Thymus (tissue), 11 donors: ENCODE data around the gene LPIN1. TPM values are rescaled to one million over a fixed set of nuclear protein-coding genes. Genes with fewer than 3 reads are reported as not detected.

Source experiments
- DNase-seq, 9 donors: peaks; one replicate each; pipeline ENCODE4 v3.0.0-alpha.2; 2013; ENCODE audit warnings: low spot score in 9 of 9, low read depth in 6 of 9, missing footprints in 1 of 9
- H3K27ac ChIP-seq, 2 donors: one replicate each; pipeline ENCODE4 v1.5.1; 2013; ENCODE audit warnings: control low read depth in 1 of 2, low read depth in 1 of 2, low read length in 1 of 2, mild to moderate bottlenecking in 1 of 2, moderate library complexity in 1 of 2
- H3K27me3 ChIP-seq, 2 donors: one replicate each; pipeline ENCODE4 v1.5.1; 2013; ENCODE audit warnings: low read length in 1 of 2; ENCODE audit not compliant: control insufficient read depth in 2 of 2, insufficient read depth in 1 of 2
- H3K36me3 ChIP-seq, 2 donors: one replicate each; pipeline ENCODE4 v1.5.1; 2013; ENCODE audit warnings: low read length in 1 of 2, mild to moderate bottlenecking in 1 of 2, moderate library complexity in 1 of 2; ENCODE audit not compliant: control insufficient read depth in 2 of 2, insufficient read depth in 2 of 2
- H3K4me1 ChIP-seq, 2 donors: one replicate each; pipeline ENCODE4 v1.5.1; 2013; ENCODE audit warnings: low read length in 2 of 2; ENCODE audit not compliant: control insufficient read depth in 2 of 2, insufficient read depth in 2 of 2
- H3K4me3 ChIP-seq, 2 donors: one replicate each; pipeline ENCODE4 v1.5.1; 2013; ENCODE audit warnings: low read length in 2 of 2, control low read depth in 1 of 2, mild to moderate bottlenecking in 1 of 2
- H3K9me3 ChIP-seq, 2 donors: one replicate each; pipeline ENCODE4 v1.5.1; 2013; ENCODE audit warnings: low read length in 1 of 2, mild to moderate bottlenecking in 1 of 2; ENCODE audit not compliant: control insufficient read depth in 2 of 2, insufficient read depth in 1 of 2
- WGBS: extraction: QIAGEN DNeasy Blood & Tissue Kit; methylation state at CpG from one replicate; pipeline ENCODE4 v1.1.7; 2013; 5-methylcytosine and 5-hydroxymethylcytosine counted together
- polyA plus RNA-seq: library from polyadenylated mRNA; stranded (reverse); fragments of 200-250 nt; gene quantifications from one replicate; pipeline ENCODE4 v1.2.3, GENCODE V29; 2013
- total RNA-seq: library from RNA; stranded (reverse); fragments of 120-200 nt; gene quantifications from one replicate; pipeline ENCODE4 v1.2.4, GENCODE V29; 2013
- donor health status: healthy.

Gene LPIN1
- total and polyA plus RNA-seq, 2 donors, result 15.6 to 46.6 TPM

- Histone ChIP-seq H3K4me3 (no peak overlapping the region), H3K36me3 (no peaks in the 10 kb centered on the region), H3K4me1 (peaks cover 0 to 13% of the 10 kb centered on the region in 2 donors), H3K27me3 (no peaks in the 10 kb centered on the region), H3K9me3 (peaks cover 0 to 12% of the 10 kb centered on the region in 2 donors), H3K27ac (peak overlapping the region; percentile 10 to 36)
- 18% methylated on average over 12 of the region's 12 CpGs for WGBS
- peak; percentile 14 to 78 (median 55) for DNase-seq
Measured at GRCh38 chr2:11863513-11864328, 117.3 kb downstream of the LPIN1 start.

- 97% methylated on average over 8 of the region's 8 CpGs for WGBS
- Histone ChIP-seq H3K27me3 (no peaks in the 10 kb centered on the region), H3K27ac (no peak overlapping the region), H3K36me3 (no peaks in the 10 kb centered on the region), H3K9me3 (peaks cover 0 to 2% of the 10 kb centered on the region in 2 donors), H3K4me3 (no peak overlapping the region), H3K4me1 (peaks cover 0 to 13% of the 10 kb centered on the region in 2 donors)
- no peak for DNase-seq
Measured at GRCh38 chr2:11864724-11865123, 118.3 kb downstream of the LPIN1 start.

- DNase-seq, result no peak
- H3K27ac ChIP-seq, result no peak overlapping the region
- H3K27me3 ChIP-seq, result no peaks in the 10 kb centered on the region
- H3K36me3 ChIP-seq, result no peaks in the 10 kb centered on the region
- no peak overlapping the region for H3K4me3 ChIP-seq
- H3K9me3 ChIP-seq, result no peaks in the 10 kb centered on the region
- WGBS, result 96% methylated on average over 8 of the region's 8 CpGs
- H3K4me1 ChIP-seq, result peaks cover 0 to 13% of the 10 kb centered on the region in 2 donors
Measured at GRCh38 chr2:11865378-11865777, 118.9 kb downstream of the LPIN1 start.

- no peak overlapping the region for H3K27ac ChIP-seq
- H3K4me1 ChIP-seq, result peaks cover 0 to 13% of the 10 kb centered on the region in 2 donors
- no peak overlapping the region for H3K4me3 ChIP-seq
- H3K9me3 ChIP-seq, result no peaks in the 10 kb centered on the region
- WGBS, result 96% methylated on average over 13 of the region's 13 CpGs
- DNase-seq, result no peak
- H3K36me3 ChIP-seq, result no peaks in the 10 kb centered on the region
- H3K27me3 ChIP-seq, result no peaks in the 10 kb centered on the region
Measured at GRCh38 chr2:11865805-11866204, 119.4 kb downstream of the LPIN1 start.

GRCh38 chr2:11866358-11867335 is 120.2 kb downstream of the LPIN1 start:
- DNase-seq, result no peak
- Histone ChIP-seq H3K4me1 (peaks cover 0 to 13% of the 10 kb centered on the region in 2 donors), H3K27me3 (no peaks in the 10 kb centered on the region), H3K9me3 (no peaks in the 10 kb centered on the region), H3K4me3 (no peak overlapping the region), H3K36me3 (no peaks in the 10 kb centered on the region), H3K27ac (no peak overlapping the region)
- WGBS, result 88% methylated on average over 12 of the region's 12 CpGs

- H3K9me3 ChIP-seq, result no peaks in the 10 kb centered on the region
- H3K4me1 ChIP-seq, result peaks cover 0 to 13% of the 10 kb centered on the region in 2 donors
- H3K27me3 ChIP-seq, result no peaks in the 10 kb centered on the region
- 97% methylated on average over 2 of the region's 2 CpGs for WGBS
- no peaks in the 10 kb centered on the region for H3K36me3 ChIP-seq
- no peak for DNase-seq
- H3K4me3 ChIP-seq, result no peak overlapping the region
- no peak overlapping the region for H3K27ac ChIP-seq
Measured at GRCh38 chr2:11867926-11868325, 121.5 kb downstream of the LPIN1 start.

- WGBS, result 95% methylated on average over 8 of the region's 8 CpGs
- no peak for DNase-seq
Measured at GRCh38 chr2:11869391-11869991, 123.1 kb downstream of the LPIN1 start.

GRCh38 chr2:11870064-11870463 is 123.6 kb downstream of the LPIN1 start:
- DNase-seq, result no peak
- 88% methylated on average over 2 of the region's 2 CpGs for WGBS
- H3K9me3 ChIP-seq, result no peaks in the 10 kb centered on the region
- H3K4me3 ChIP-seq, result no peak overlapping the region
- H3K4me1 ChIP-seq, result peaks cover 0 to 3% of the 10 kb centered on the region in 2 donors
- no peaks in the 10 kb centered on the region for H3K36me3 ChIP-seq
- no peaks in the 10 kb centered on the region for H3K27me3 ChIP-seq
- no peak overlapping the region for H3K27ac ChIP-seq

More at GRCh38 chr2:11869391-11869991, 123.1 kb downstream of the LPIN1 start:
- no peaks in the 10 kb centered on the region for H3K36me3 ChIP-seq
- H3K9me3 ChIP-seq, result no peaks in the 10 kb centered on the region
- H3K4me1 ChIP-seq, result peaks cover 0 to 3% of the 10 kb centered on the region in 2 donors
- no peak overlapping the region for H3K27ac ChIP-seq
- no peaks in the 10 kb centered on the region for H3K27me3 ChIP-seq
- H3K4me3 ChIP-seq, result no peak overlapping the region
